ENCODE results near the gene MRNIP. TPM values are rescaled to one million over a fixed set of nuclear protein-coding genes. Genes with fewer than 3 reads are reported as not detected.

MRNIP gene
- polyA plus RNA-seq, 3 donors from 2014 or later = 3.4 to 6.2 (median 4.2) TPM

- no peak overlapping the region for H3K4me3 Mint-ChIP-seq
- H3K27ac Mint-ChIP-seq = peak overlapping the region in 1 of 6 donors; percentile 23
- H3K27me3 Mint-ChIP-seq (ENCODE audit: low read depth in 3 of 3) = peaks cover 0 to 6% (median 2%) of the 10 kb centered on the region in 3 donors
Observed at GRCh38 chr5:179863449-179864085, 5.0 kb upstream of the MRNIP start.

GRCh38 chr5:179862891-179863290, 4.3 kb upstream of the MRNIP start:
- Mint-ChIP-seq H3K4me1 (peaks cover 4 to 9% of the 10 kb centered on the region in 2 donors), H3K36me3 (peaks cover 0 to 8% (median 0%) of the 10 kb centered on the region in 3 donors), H3K4me3 (no peak overlapping the region), H3K27me3 (ENCODE audit: low read depth in 3 of 3) (peaks cover 0 to 5% (median 4%) of the 10 kb centered on the region in 3 donors), H3K9me3 (no peaks in the 10 kb centered on the region), H3K27ac (no peak overlapping the region)
- DNase-seq = no peak

More at GRCh38 chr5:179863449-179864085, 5.0 kb upstream of the MRNIP start:
- Mint-ChIP-seq H3K36me3 (peaks cover 0 to 8% (median 0%) of the 10 kb centered on the region in 3 donors), H3K4me1 (peaks cover 0 to 5% of the 10 kb centered on the region in 2 donors), H3K9me3 (no peaks in the 10 kb centered on the region)
- no peak for DNase-seq

GRCh38 chr5:179862296-179862695, 3.7 kb upstream of the MRNIP start:
- H3K36me3 Mint-ChIP-seq = peaks cover 0 to 8% (median 0%) of the 10 kb centered on the region in 3 donors
- H3K4me3 Mint-ChIP-seq = no peak overlapping the region
- H3K27ac Mint-ChIP-seq = no peak overlapping the region
- peaks cover 10 to 14% of the 10 kb centered on the region in 2 donors for H3K4me1 Mint-ChIP-seq
- H3K9me3 Mint-ChIP-seq = no peaks in the 10 kb centered on the region
- H3K27me3 Mint-ChIP-seq (ENCODE audit: low read depth in 3 of 3) = peaks cover 0 to 5% (median 4%) of the 10 kb centered on the region in 3 donors
- DNase-seq = no peak

- Mint-ChIP-seq H3K36me3 (peaks cover 0 to 5% (median 0%) of the 10 kb centered on the region in 3 donors), H3K27me3 (ENCODE audit: low read depth in 3 of 3) (peaks cover 0 to 5% (median 2%) of the 10 kb centered on the region in 3 donors), H3K9me3 (no peaks in the 10 kb centered on the region), H3K4me1 (peaks cover 10 to 14% of the 10 kb centered on the region in 2 donors), H3K4me3 (peak overlapping the region; percentile 34 to 98 (median 74)), H3K27ac (no peak overlapping the region)
- DNase-seq = no peak
Observed at GRCh38 chr5:179860301-179860700, 1.7 kb upstream of the MRNIP start.

GRCh38 chr5:179858241-179858585, 404 bp downstream of the MRNIP start:
- Mint-ChIP-seq H3K4me3 (peak overlapping the region; percentile 94 to 98 (median 98)), H3K27ac (peak overlapping the region; percentile 76 to 95 (median 86)), H3K27me3 (ENCODE audit: low read depth in 3 of 3) (peaks cover 0 to 3% (median 2%) of the 10 kb centered on the region in 3 donors), H3K36me3 (peaks cover 0 to 5% (median 0%) of the 10 kb centered on the region in 3 donors), H3K9me3 (no peaks in the 10 kb centered on the region), H3K4me1 (peaks cover 10 to 14% of the 10 kb centered on the region in 2 donors)
- DNase-seq = no peak

GRCh38 chr5:179854356-179854755, 4.3 kb downstream of the MRNIP start:
- H3K36me3 Mint-ChIP-seq = peaks cover 0 to 13% (median 6%) of the 10 kb centered on the region in 3 donors
- H3K4me1 Mint-ChIP-seq = peaks cover 10 to 14% of the 10 kb centered on the region in 2 donors
- H3K4me3 Mint-ChIP-seq = no peak overlapping the region
- DNase-seq = no peak
- no peaks in the 10 kb centered on the region for H3K9me3 Mint-ChIP-seq
- peaks cover 0 to 2% (median 1%) of the 10 kb centered on the region in 3 donors for H3K27me3 Mint-ChIP-seq (ENCODE audit: low read depth in 3 of 3)
- peak overlapping the region in 1 of 6 donors; percentile 2 for H3K27ac Mint-ChIP-seq

- H3K4me1 Mint-ChIP-seq = peaks cover 7% of the 10 kb centered on the region in 2 donors
- no peak overlapping the region for H3K27ac Mint-ChIP-seq
- H3K27me3 Mint-ChIP-seq (ENCODE audit: low read depth in 3 of 3) = peaks cover 0 to 1% (median 0%) of the 10 kb centered on the region in 3 donors
Observed at GRCh38 chr5:179852993-179853547, 5.5 kb downstream of the MRNIP start.

GRCh38 chr5:179841621-179842020, 17.0 kb downstream of the MRNIP start:
- H3K27me3 Mint-ChIP-seq (ENCODE audit: low read depth in 3 of 3) = peaks cover 0 to 4% (median 2%) of the 10 kb centered on the region in 3 donors
- H3K9me3 Mint-ChIP-seq = no peaks in the 10 kb centered on the region
- H3K27ac Mint-ChIP-seq = peak overlapping the region in 1 of 6 donors; percentile 26
- H3K4me3 Mint-ChIP-seq = no peak overlapping the region
- H3K4me1 Mint-ChIP-seq = peaks cover 10 to 11% of the 10 kb centered on the region in 2 donors
- peaks cover 8 to 23% (median 12%) of the 10 kb centered on the region in 3 donors for H3K36me3 Mint-ChIP-seq
- DNase-seq = no peak

More at GRCh38 chr5:179852993-179853547, 5.5 kb downstream of the MRNIP start:
- DNase-seq = no peak
- Mint-ChIP-seq H3K9me3 (no peaks in the 10 kb centered on the region), H3K36me3 (peaks cover 0 to 13% (median 6%) of the 10 kb centered on the region in 3 donors), H3K4me3 (no peak overlapping the region)

- Mint-ChIP-seq H3K27ac (no peak overlapping the region), H3K27me3 (ENCODE audit: low read depth in 3 of 3) (peaks cover 0 to 6% (median 5%) of the 10 kb centered on the region in 3 donors), H3K36me3 (peaks cover 12 to 25% (median 17%) of the 10 kb centered on the region in 3 donors), H3K9me3 (no peaks in the 10 kb centered on the region), H3K4me1 (peaks cover 18 to 19% of the 10 kb centered on the region in 2 donors), H3K4me3 (no peak overlapping the region)
- DNase-seq = no peak
Observed at GRCh38 chr5:179840766-179841165, 17.9 kb downstream of the MRNIP start.

- no peak overlapping the region for H3K4me3 Mint-ChIP-seq
- H3K9me3 Mint-ChIP-seq = no peaks in the 10 kb centered on the region
- H3K36me3 Mint-ChIP-seq = peaks cover 12 to 25% (median 17%) of the 10 kb centered on the region in 3 donors
- H3K27ac Mint-ChIP-seq = peak overlapping the region in 2 of 6 donors; percentile 25 to 70
- peaks cover 0 to 6% (median 5%) of the 10 kb centered on the region in 3 donors for H3K27me3 Mint-ChIP-seq (ENCODE audit: low read depth in 3 of 3)
- peaks cover 18 to 24% of the 10 kb centered on the region in 2 donors for H3K4me1 Mint-ChIP-seq
- no peak for DNase-seq
Observed at GRCh38 chr5:179840321-179840720, 18.3 kb downstream of the MRNIP start.

- no peak for DNase-seq
- Mint-ChIP-seq H3K4me3 (no peak overlapping the region), H3K9me3 (no peaks in the 10 kb centered on the region), H3K27ac (peak overlapping the region; percentile 20 to 78 (median 48)), H3K4me1 (peaks cover 18 to 25% of the 10 kb centered on the region in 2 donors), H3K27me3 (ENCODE audit: low read depth in 3 of 3) (peaks cover 0 to 6% (median 5%) of the 10 kb centered on the region in 3 donors), H3K36me3 (peaks cover 7 to 21% (median 12%) of the 10 kb centered on the region in 3 donors)
Observed at GRCh38 chr5:179839328-179840256, 19.0 kb downstream of the MRNIP start.

GRCh38 chr5:179837076-179838011, 21.3 kb downstream of the MRNIP start:
- Mint-ChIP-seq H3K4me3 (peak overlapping the region; percentile 48 to 69 (median 60)), H3K27me3 (ENCODE audit: low read depth in 3 of 3) (peaks cover 4 to 6% (median 5%) of the 10 kb centered on the region in 3 donors), H3K27ac (peak overlapping the region; percentile 86 to 94 (median 90)), H3K36me3 (peaks cover 9 to 28% (median 19%) of the 10 kb centered on the region in 3 donors), H3K4me1 (peaks cover 18 to 25% of the 10 kb centered on the region in 2 donors), H3K9me3 (no peaks in the 10 kb centered on the region)
- DNase-seq = no peak

All from immature natural killer cell (primary cell).